ENCODE results near the gene NBAS.

- TF ChIP-seq POLR2AphosphoS5 (IDR thresholded peaks at IDR 0.05), result no peak
- no peak for TF ChIP-seq EP300 (conservative IDR thresholded peaks at IDR 0.05; ENCODE audit: poor library complexity, severe bottlenecking)
- TF ChIP-seq, protein P1, sequence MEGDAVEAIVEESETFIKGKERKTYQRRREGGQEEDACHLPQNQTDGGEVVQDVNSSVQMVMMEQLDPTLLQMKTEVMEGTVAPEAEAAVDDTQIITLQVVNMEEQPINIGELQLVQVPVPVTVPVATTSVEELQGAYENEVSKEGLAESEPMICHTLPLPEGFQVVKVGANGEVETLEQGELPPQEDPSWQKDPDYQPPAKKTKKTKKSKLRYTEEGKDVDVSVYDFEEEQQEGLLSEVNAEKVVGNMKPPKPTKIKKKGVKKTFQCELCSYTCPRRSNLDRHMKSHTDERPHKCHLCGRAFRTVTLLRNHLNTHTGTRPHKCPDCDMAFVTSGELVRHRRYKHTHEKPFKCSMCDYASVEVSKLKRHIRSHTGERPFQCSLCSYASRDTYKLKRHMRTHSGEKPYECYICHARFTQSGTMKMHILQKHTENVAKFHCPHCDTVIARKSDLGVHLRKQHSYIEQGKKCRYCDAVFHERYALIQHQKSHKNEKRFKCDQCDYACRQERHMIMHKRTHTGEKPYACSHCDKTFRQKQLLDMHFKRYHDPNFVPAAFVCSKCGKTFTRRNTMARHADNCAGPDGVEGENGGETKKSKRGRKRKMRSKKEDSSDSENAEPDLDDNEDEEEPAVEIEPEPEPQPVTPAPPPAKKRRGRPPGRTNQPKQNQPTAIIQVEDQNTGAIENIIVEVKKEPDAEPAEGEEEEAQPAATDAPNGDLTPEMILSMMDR (IDR thresholded peaks at IDR 0.05; ENCODE audit: poor library complexity, severe bottlenecking), result no peak
- no peak for TF ChIP-seq MXI1 (conservative IDR thresholded peaks at IDR 0.05; ENCODE audit: poor library complexity, severe bottlenecking)
- no peak for TF ChIP-seq EZH2 (IDR thresholded peaks at IDR 0.05; ENCODE audit: borderline replicate concordance, insufficient read depth, low read length, poor library complexity, severe bottlenecking)
- no peak for TF ChIP-seq TAF1 (IDR thresholded peaks at IDR 0.05; ENCODE audit: low read depth)
- TF ChIP-seq, protein P2, sequence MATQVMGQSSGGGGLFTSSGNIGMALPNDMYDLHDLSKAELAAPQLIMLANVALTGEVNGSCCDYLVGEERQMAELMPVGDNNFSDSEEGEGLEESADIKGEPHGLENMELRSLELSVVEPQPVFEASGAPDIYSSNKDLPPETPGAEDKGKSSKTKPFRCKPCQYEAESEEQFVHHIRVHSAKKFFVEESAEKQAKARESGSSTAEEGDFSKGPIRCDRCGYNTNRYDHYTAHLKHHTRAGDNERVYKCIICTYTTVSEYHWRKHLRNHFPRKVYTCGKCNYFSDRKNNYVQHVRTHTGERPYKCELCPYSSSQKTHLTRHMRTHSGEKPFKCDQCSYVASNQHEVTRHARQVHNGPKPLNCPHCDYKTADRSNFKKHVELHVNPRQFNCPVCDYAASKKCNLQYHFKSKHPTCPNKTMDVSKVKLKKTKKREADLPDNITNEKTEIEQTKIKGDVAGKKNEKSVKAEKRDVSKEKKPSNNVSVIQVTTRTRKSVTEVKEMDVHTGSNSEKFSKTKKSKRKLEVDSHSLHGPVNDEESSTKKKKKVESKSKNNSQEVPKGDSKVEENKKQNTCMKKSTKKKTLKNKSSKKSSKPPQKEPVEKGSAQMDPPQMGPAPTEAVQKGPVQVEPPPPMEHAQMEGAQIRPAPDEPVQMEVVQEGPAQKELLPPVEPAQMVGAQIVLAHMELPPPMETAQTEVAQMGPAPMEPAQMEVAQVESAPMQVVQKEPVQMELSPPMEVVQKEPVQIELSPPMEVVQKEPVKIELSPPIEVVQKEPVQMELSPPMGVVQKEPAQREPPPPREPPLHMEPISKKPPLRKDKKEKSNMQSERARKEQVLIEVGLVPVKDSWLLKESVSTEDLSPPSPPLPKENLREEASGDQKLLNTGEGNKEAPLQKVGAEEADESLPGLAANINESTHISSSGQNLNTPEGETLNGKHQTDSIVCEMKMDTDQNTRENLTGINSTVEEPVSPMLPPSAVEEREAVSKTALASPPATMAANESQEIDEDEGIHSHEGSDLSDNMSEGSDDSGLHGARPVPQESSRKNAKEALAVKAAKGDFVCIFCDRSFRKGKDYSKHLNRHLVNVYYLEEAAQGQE (IDR thresholded peaks at IDR 0.05; ENCODE audit: borderline replicate concordance), result no peak
- no peak for TF ChIP-seq RAD21 (conservative IDR thresholded peaks at IDR 0.05)
- no peak for TF ChIP-seq SMC3 (conservative IDR thresholded peaks at IDR 0.05; ENCODE audit: poor library complexity)
These were observed 375.0 kb downstream of the NBAS start for GRCh38 chr2:15186118-15186517.

Data from neural cell (in vitro differentiated cells).